Activated T-helper 17 cell treated with anti-CD3 and anti-CD28 coated beads, Interleukin-2, amount 50 U/mL, for 72 hours (primary cell): ENCODE results near the gene SLC7A10. TPM values are rescaled to one million over a fixed set of nuclear protein-coding genes. Genes with fewer than 3 reads are reported as not detected.

Experiments
- ATAC-seq: fragments of 150-1000 bp; cut with Tn5 transposase; replicated peaks from 2 replicates; pipeline ENCODE4 v1.10.0; 2021; ENCODE audit warnings: mild to moderate bottlenecking, moderate library complexity
- H3K27ac Mint-ChIP-seq: one replicate; pipeline ENCODE4 v1.8.0; 2022; ENCODE audit warnings: mixed read lengths
- H3K27me3 Mint-ChIP-seq: one replicate; pipeline ENCODE4 v1.8.0; 2022; ENCODE audit warnings: mixed read lengths
- H3K36me3 Mint-ChIP-seq: one replicate; pipeline ENCODE4 v1.8.0; 2022; ENCODE audit warnings: low read depth, mild to moderate bottlenecking, mixed read lengths
- H3K4me1 Mint-ChIP-seq: one replicate; pipeline ENCODE4 v1.8.0; 2022; ENCODE audit warnings: mixed read lengths
- H3K4me3 Mint-ChIP-seq: one replicate; pipeline ENCODE4 v1.8.0; 2022; ENCODE audit warnings: mild to moderate bottlenecking, mixed read lengths
- H3K9me3 Mint-ChIP-seq: one replicate; pipeline ENCODE4 v1.8.0; 2022; ENCODE audit warnings: mixed read lengths
- total RNA-seq, 2 donors: library from RNA; stranded (reverse); gene quantifications; one replicate each; pipeline ENCODE4 v1.2.3, GENCODE V29; 2022

The SLC7A10 gene
- total RNA-seq, 2 donors from 2014 or later: not detected

DNA sequence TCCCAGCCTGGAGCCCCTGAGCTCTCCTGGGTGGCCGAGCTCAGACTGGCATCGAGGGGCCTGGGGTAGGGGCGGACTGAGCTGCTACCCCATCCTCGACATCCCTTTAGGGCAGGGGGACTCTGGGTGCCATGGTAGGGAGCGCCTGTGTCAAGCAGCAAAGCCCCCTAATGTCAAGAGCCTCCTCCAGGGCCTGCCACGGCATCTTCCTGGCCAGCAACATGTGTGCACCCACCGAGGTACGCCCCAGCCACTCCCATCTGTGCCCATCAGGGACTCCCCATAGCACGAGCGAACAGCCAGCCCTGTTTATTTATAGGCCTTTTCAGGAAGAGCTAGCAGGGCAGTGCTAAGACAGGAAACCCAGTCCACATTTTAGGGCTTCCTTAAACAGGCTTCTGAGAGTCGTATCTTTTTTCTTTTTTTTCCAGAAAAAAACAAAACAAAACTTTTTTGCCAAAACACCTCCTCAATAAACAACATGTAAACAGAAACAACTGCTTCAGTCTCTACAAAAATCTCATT is 17.2 kb downstream of the SLC7A10 start:
- no peak overlapping the region for H3K4me3 Mint-ChIP-seq
- H3K36me3 Mint-ChIP-seq: no peaks in the 10 kb centered on the region
- no peak for ATAC-seq
- H3K27ac Mint-ChIP-seq: no peak overlapping the region
- no peaks in the 10 kb centered on the region for H3K4me1 Mint-ChIP-seq
- H3K9me3 Mint-ChIP-seq: no peaks in the 10 kb centered on the region
- H3K27me3 Mint-ChIP-seq: no peaks in the 10 kb centered on the region

DNA sequence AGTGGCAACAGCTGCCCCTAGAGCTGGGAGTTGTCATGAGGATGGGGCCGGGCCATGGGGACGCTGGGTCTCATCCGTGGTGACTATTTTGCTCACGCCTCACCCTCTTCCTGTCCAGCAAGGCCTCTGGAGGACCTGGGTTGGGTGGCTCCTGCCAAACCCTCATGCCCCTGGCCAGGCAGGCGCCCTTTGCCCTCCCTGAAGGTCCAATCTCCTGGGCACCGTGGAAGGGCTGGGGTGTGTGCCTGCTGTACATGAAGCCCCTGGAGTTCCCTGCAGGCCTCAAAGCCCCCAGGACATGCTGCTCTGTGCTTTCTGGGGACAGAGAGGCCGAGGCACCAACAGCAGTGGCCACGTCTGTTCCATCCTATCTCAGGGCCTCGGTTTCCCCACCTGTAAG is 17.7 kb downstream of the SLC7A10 start:
- Mint-ChIP-seq H3K9me3 (no peaks in the 10 kb centered on the region), H3K4me1 (no peaks in the 10 kb centered on the region), H3K27ac (no peak overlapping the region), H3K4me3 (no peak overlapping the region), H3K27me3 (no peaks in the 10 kb centered on the region), H3K36me3 (no peaks in the 10 kb centered on the region)
- no peak for ATAC-seq

DNA sequence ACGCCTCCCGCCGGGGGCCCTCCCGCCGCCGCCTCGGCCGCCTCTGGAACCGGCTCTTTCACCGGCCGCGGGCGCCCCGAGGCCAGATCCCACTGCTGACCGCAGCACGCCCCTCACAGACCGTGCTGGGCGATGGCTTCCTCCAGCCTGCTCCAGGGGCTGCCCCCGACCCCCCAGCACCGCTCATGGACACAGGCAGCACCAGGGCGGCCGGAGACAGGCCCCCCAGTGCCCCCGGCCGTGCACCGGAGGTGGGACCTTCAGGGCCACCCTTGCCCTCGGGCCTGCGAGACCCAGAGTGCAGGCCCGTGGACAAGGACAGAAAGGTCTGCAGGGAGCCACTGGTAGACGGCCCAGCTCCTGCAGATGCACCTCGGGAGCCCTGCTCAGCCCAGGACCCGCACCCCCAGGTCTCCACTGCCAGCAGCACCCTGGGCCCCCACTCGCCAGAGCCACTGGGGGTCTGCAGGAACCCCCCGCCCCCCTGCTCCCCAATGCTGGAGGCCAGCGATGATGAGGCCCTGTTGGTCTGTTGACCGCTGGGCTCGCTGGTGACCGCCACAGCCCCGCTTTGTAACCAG is 18.5 kb downstream of the SLC7A10 start:
- Mint-ChIP-seq H3K9me3 (no peaks in the 10 kb centered on the region), H3K4me1 (no peaks in the 10 kb centered on the region), H3K36me3 (no peaks in the 10 kb centered on the region), H3K27ac (no peak overlapping the region), H3K4me3 (no peak overlapping the region), H3K27me3 (no peaks in the 10 kb centered on the region)
- no peak for ATAC-seq

DNA sequence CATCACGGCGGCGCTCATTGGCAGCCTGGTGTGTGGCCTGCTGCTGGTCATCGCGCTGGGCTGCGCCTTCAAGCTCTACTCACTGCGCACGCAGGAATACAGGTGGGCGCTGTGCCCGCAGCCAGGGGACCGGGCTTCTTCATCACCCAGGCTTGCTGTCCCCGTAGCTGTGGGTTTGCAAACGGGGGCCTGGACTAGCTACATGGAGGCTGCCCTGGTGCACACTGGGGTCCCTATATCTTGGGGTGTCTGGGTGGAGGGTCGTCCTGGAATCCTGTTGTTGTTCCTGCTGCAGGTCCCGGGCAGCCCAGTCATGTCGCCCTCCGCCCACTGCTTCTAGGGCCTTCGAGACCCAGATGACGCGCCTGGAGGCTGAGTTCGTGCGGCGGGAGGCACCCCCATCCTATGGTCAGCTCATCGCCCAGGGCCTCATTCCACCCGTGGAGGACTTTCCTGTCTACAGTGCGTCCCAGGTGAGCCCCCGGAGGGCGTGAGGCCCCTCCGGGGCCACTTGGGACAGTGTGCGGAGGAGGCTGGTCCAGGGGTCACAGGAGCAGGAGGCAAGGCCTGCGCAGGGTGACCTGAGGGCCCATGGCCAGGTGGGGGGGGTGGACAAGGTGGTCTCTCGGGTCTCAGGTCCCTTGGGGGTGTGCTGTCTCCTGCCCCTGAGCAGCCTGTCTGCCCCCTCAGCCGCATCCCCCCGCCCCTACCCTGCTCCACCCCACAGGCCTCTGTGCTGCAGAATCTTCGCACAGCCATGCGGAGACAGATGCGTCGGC is 19.2 kb downstream of the SLC7A10 start:
- H3K4me3 Mint-ChIP-seq: no peak overlapping the region
- H3K4me1 Mint-ChIP-seq: no peaks in the 10 kb centered on the region
- H3K36me3 Mint-ChIP-seq: no peaks in the 10 kb centered on the region
- H3K27ac Mint-ChIP-seq: no peak overlapping the region
- no peaks in the 10 kb centered on the region for H3K9me3 Mint-ChIP-seq
- no peak for ATAC-seq
- no peaks in the 10 kb centered on the region for H3K27me3 Mint-ChIP-seq

DNA sequence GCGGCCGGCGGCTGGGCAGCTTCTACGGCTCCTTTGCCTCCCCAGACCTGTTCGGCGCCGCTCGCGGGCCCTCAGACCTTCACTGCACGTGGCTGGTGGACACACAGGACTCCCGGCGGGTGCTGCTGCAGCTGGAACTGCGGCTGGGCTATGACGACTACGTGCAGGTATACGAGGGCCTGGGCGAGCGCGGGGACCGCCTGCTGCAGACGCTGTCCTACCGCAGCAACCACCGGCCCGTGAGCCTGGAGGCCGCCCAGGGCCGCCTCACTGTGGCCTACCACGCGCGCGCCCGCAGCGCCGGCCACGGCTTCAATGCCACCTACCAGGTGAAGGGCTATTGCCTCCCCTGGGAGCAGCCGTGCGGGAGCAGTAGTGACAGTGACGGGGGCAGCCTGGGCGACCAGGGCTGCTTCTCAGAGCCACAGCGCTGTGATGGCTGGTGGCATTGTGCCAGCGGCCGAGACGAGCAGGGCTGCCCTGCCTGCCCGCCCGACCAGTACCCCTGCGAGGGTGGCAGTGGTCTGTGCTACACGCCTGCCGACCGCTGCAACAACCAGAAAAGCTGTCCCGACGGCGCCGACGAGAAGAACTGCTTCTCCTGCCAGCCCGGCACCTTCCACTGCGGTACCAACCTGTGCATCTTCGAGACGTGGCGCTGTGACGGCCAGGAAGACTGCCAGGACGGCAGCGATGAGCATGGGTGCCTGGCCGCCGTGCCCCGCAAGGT is 20.0 kb downstream of the SLC7A10 start:
- no peaks in the 10 kb centered on the region for H3K36me3 Mint-ChIP-seq
- H3K4me1 Mint-ChIP-seq: no peaks in the 10 kb centered on the region
- H3K27ac Mint-ChIP-seq: no peak overlapping the region
- H3K27me3 Mint-ChIP-seq: no peaks in the 10 kb centered on the region
- ATAC-seq: no peak
- H3K4me3 Mint-ChIP-seq: no peak overlapping the region
- no peaks in the 10 kb centered on the region for H3K9me3 Mint-ChIP-seq

DNA sequence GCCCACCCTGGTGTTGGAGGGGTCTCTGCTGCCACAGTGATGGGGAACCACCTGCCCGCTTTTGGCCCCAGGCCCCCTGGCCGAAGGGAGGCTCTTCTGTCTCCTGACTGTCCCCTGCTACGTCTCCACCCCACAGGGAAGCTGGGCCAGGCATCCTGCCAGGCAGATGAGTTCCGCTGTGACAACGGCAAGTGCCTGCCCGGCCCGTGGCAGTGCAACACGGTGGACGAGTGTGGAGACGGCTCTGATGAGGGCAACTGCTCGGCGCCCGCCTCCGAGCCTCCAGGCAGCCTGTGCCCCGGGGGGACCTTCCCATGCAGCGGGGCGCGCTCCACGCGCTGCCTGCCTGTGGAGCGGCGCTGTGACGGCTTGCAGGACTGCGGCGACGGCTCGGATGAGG is 20.5 kb downstream of the SLC7A10 start:
- Mint-ChIP-seq H3K27me3 (no peaks in the 10 kb centered on the region), H3K9me3 (no peaks in the 10 kb centered on the region)

DNA sequence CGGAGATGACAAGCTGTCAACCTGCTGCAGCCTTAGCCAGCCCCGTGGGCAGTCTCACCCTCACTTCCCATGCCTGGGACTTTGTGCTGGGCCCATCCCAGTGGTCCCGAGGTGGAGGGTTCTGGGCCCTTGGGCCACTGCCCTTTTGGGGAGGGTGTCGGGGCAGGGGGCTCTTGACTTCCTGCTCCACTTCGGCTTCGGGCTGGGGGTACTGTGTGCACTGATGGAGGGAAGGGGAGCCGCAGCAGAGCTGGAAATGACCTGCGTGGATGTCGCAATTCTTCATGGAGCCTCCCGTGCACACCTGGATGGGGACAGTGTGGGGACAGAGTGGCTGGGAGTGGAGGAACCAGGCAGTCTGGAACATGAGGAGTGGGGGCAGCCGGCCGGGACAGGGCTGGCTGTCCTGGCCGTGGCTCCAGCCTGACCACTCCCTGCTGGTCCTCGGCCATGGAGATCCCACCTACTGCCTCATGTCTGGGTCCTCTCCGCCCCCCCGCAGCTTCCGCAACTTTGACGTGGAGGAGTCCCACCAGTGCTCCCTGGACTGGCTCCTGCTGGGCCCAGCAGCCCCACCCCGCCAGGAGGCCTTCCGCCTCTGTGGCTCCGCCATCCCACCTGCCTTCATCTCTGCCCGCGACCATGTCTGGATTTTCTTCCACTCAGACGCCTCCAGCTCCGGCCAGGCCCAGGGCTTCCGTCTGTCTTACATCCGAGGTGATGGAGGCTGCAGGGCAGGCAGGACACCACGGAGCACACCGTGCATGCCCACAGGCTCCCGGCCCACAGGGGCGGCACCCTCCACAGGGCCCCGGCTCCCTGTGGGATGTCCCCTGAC is 21.3 kb downstream of the SLC7A10 start:
- no peak for ATAC-seq
- Mint-ChIP-seq H3K4me1 (no peaks in the 10 kb centered on the region), H3K9me3 (no peaks in the 10 kb centered on the region), H3K27me3 (no peaks in the 10 kb centered on the region), H3K36me3 (no peaks in the 10 kb centered on the region), H3K27ac (no peak overlapping the region), H3K4me3 (no peak overlapping the region)

More for the DNA sequence above, 20.5 kb downstream of the SLC7A10 start:
- Mint-ChIP-seq H3K4me3 (no peak overlapping the region), H3K36me3 (no peaks in the 10 kb centered on the region), H3K4me1 (no peaks in the 10 kb centered on the region), H3K27ac (no peak overlapping the region)
- no peak for ATAC-seq

DNA sequence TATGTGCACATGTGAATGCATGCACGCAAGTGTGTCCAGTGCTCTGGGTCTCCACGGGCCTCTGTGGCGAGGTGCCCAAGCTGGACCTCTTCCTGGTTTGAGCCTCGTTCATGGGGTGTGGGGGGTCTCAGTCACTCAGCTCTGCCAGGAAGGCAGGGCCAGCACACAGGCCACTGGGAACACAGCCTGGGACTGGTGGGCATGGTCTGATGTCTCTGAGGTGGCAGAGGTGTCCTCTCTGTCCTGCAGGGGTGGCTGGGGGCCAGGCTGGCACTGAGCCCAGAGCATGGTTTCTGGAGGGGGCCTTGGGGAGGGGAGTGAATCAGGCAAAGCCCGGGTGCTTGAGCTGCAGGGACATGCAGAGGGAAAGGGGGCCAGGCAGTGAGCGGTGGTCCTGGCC is 22.1 kb downstream of the SLC7A10 start:
- ATAC-seq: no peak
- Mint-ChIP-seq H3K4me3 (no peak overlapping the region), H3K9me3 (no peaks in the 10 kb centered on the region), H3K36me3 (no peaks in the 10 kb centered on the region), H3K27me3 (no peaks in the 10 kb centered on the region), H3K27ac (no peak overlapping the region), H3K4me1 (no peaks in the 10 kb centered on the region)

DNA sequence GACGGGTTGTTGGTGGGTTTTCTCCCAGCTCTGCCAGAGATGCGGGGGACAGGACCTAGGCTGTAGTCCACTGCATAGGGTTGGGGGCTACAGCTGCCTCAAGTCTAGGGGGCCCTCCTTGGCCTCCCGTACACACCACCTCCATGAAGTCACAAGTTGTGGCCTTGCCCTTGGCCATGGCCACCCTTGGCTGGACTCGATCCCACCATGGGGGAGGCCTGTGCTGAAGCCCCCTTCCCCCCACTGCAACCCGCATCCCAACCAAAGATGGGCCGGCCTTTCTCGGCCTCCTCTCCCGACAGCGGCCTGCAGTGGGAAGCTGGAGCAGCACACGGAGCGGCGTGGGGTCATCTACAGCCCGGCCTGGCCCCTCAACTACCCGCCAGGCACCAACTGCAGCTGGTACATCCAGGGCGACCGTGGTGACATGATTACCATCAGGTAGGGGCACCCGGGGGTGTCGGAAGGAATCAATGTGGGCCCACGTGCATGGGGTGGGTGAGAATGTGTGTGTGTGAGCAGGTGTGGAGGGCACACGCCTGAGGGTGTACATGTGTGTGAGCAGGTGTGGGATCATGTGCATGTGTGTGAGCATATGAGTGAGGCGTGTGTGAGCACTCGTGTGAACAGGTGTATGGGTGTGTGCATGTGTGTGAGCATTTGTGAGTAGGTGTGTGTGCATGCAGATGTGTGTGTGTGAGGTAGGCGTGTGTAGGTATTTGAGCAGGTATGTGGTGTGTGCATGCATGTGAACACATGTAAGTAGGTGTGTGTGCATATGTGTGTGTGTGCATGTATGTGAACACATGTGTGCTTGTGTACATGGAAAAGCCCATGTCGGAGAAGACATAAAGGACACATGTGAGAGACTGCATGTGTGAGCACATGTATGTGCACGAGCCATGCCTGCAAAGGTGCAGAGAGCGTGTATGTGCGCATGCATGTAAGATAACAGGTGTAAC is 22.8 kb downstream of the SLC7A10 start:
- Mint-ChIP-seq H3K36me3 (no peaks in the 10 kb centered on the region), H3K4me3 (no peak overlapping the region), H3K9me3 (no peaks in the 10 kb centered on the region), H3K27ac (no peak overlapping the region), H3K4me1 (no peaks in the 10 kb centered on the region), H3K27me3 (no peaks in the 10 kb centered on the region)
- ATAC-seq: no peak

DNA sequence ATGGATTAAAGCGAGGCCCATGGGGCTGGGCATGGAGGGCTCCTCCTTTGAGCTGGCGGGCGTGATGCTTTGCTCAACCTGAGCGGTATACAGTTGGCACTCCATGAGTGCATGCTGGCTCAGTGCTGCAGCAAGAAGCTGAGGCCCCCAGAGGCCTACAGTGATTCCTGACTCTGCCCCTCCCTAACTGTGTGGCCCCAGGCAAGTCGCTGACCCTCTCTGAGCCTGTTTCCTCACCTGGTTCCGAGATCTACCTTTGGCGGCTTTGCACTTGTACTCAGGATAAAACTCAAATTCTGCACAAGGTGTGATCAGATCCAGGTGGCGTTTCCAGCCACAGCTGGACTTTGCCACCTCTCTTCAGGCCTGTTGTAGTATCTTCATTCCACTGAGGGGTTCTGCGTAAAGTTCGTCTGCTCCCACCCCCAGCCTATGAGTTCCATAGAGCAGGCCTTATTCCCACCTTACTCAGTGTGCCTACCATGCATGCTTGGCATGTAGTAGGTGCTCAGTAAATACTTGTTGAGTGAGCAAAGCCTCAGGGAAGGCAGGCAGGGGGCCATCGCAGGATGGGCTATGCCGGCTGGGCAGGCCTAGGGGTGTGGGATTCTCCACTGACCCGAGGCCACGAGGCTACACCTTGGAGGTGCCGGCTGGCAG is 23.6 kb downstream of the SLC7A10 start:
- no peaks in the 10 kb centered on the region for H3K4me1 Mint-ChIP-seq
- H3K36me3 Mint-ChIP-seq: no peaks in the 10 kb centered on the region
- no peaks in the 10 kb centered on the region for H3K27me3 Mint-ChIP-seq
- H3K4me3 Mint-ChIP-seq: no peak overlapping the region
- no peaks in the 10 kb centered on the region for H3K9me3 Mint-ChIP-seq
- no peak overlapping the region for H3K27ac Mint-ChIP-seq
- no peak for ATAC-seq

DNA sequence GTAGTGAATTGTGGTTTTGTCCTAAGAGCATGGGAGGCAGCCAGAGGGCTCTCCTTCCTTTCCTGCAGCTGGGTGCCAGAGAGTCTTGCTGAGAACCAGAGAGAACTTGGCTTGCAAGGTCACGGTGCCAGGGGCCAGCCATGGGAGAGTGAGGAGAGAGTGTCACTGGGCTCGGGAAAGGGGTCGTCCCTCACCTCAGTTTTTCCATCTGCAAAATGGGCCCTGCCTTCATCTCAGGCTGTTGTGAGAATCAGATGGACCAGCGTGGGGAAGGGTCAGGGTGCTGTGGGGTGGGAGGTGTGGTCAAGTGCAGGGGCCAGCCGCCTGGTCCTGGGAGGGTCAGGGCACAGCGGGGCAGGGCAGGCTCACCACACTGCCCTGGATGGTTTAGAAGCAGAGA is 24.2 kb downstream of the SLC7A10 start:
- no peaks in the 10 kb centered on the region for H3K36me3 Mint-ChIP-seq
- ATAC-seq: no peak
- no peaks in the 10 kb centered on the region for H3K27me3 Mint-ChIP-seq
- H3K4me3 Mint-ChIP-seq: no peak overlapping the region
- H3K27ac Mint-ChIP-seq: no peak overlapping the region
- H3K4me1 Mint-ChIP-seq: no peaks in the 10 kb centered on the region
- no peaks in the 10 kb centered on the region for H3K9me3 Mint-ChIP-seq

DNA sequence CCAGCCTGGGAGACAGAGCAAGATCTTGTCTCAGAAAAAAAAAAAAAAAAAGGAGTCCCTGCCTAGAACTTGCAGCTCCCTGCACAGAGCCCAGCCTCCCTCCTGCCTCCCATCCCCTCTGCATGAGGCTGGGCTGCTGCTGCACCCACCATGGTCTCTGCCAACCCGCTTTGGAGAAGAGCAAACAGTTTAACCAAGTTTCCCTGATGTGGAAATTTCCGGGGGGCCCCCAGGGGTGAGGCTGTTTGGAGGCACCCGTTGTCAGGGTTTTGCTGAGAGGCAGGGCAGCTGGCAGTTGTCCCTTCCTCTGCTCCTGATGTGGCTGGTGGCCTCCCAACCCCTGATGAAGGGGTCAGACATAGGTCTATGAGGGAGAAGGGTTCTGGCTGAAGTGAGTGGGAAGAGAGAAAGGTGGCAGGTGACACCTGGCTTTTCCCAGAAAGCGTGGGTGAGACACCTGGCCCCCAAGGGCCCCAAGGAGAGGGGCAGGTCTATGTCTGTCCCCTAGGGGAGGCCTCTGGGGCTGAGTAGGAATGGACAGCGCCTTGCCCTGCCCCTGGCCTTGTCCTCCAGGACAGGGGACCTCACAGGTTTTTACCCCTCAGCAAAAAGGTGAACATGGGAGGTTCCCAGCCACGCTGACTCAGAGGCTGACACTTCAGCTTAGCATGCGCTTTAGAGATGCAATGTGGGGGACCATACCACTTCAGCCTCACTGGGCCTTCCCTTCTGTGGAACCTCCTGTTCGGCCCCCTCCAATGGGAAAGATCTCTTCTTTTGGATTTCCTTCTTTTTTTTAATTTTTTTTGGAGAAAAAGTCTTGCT is 26.0 kb downstream of the SLC7A10 start:
- Mint-ChIP-seq H3K4me1 (no peaks in the 10 kb centered on the region), H3K27ac (no peak overlapping the region), H3K36me3 (no peaks in the 10 kb centered on the region), H3K9me3 (no peaks in the 10 kb centered on the region), H3K4me3 (no peak overlapping the region), H3K27me3 (no peaks in the 10 kb centered on the region)
- ATAC-seq: no peak
